GM19193 (cell line): ENCODE data around the gene CLDN8.

Source experiments
- POLR2A ChIP-seq: IDR thresholded peaks from 4 replicates; pipeline ENCODE4 v1.6.1; 2011; ENCODE audit not compliant: insufficient read depth, insufficient read length; ENCODE audit errors: extremely low read depth

Gene CLDN8

DNA sequence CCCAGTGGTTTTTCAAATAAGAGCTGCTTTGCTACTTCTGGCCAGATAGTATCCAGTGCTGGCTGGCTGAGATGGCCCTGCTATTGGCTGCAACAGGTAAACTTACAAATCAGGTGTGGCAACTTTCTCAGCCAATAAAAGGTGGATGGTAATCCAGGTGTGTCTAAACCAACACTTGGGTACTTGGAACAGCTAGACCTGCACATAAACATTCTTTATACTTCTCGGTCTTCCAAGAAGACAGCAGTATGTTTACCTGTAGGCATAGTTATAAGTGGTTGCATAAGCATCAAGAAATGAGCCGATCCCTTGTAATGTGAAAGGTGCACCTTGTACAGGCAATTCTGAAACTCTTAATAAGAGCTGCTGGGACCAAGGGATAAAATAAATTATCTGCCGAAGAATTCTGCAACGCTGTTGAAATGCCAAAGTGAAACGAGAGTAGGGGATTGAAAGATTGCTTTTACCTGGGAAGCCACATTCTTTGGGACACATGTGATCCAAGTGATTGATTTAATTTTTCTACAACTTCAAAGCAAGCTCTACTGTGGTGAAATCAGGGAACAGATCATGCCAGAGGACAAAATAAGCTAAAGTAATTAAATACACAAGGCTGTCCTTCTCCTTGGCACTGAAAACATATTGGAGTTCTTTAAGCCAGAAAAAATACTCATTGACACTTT is at the start of gene CLDN8:
TSS of gene CLDN8 (minus strand) at position 57 of the 683 bp plus-strand sequence. CDS start 172 bp downstream, outside the sequence.
- no peak for TF ChIP-seq POLR2A

- no peak for TF ChIP-seq POLR2A
These were observed 41.9 kb upstream of the CLDN8 start for GRCh38 chr21:30257773-30258172.

DNA sequence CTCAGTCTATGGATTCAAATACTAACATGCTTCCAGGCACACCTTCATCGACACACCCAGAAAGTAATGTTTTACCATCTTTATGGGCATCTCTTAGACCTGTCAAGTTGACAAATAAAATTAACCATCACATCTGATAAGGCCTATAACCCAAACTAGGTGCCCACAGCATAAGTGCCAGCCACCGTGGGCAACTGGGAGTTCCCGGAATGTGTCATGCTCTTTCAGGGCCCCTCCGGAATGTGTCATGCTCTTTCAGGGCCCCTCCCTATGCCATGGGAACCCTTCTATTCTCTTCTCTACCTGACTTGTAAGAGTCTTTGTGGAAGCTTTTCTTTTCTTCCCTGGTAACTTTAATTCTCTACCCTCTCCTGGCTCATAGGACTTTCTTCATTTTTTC is 40.2 kb upstream of the CLDN8 start:
- no peak for TF ChIP-seq POLR2A

GRCh38 chr21:30255679-30256078 is 39.8 kb upstream of the CLDN8 start:
- TF ChIP-seq POLR2A: no peak

GRCh38 chr21:30251781-30252180 is 35.9 kb upstream of the CLDN8 start:
- no peak for TF ChIP-seq POLR2A

DNA sequence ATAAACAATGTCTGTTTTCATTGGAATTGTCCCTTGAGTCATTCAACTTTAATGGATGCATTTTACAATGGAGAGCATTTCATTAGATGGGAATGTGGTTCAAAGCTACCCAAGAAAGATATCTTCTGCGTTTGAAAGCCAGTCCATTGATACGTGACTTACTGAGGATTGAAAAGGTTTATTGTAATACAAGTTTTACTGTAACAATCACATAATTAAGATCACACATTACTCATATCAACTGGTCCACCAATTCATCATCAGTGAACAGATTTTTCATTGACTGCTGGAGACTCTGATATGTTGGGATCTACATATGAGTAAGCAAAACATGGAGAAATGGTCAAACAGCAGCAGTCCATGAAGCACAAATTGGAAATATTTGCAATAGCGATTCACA is 34.0 kb upstream of the CLDN8 start:
- no peak for TF ChIP-seq POLR2A

DNA sequence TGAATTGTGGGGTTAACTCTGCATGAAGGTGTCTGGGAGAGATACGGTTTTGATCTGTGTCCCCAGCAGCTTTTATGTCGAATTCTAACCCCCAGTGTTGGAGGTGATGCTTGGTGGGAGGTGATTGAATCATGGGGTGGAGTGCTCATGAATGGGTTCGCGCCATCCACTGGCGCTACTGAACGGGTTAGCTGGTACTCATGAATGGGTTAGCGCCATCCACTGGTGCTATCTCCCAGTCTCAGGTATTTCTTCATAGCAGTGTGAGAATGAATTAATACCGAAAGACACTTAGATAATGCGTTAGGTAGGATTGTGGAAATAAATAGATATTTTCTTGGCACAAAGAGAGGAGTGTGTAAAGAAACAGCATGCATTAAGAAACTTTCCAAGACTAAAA is 32.9 kb upstream of the CLDN8 start:
- TF ChIP-seq POLR2A: no peak

GRCh38 chr21:30245061-30245460 is 29.2 kb upstream of the CLDN8 start:
- no peak for TF ChIP-seq POLR2A

- TF ChIP-seq POLR2A: no peak
These were observed 27.8 kb upstream of the CLDN8 start for GRCh38 chr21:30243691-30244090.

DNA sequence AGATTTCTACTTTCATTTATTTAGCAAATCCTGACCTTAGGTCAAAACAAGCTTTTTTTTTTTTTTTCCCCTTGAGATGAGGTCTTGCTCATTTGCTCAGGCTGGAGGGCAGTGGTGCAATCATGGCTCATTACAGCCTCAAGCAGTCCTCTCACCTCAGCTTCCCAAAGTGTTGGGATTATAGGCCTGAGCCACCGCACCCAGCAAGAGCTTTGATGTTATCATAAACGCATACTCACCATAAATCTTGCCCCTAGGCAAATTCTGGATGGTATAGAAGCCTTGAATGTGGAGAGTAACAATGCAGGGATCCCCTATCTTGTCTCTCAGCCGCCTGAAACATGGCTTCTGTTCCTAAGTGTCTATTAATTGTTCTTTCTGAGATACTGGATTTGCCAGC is 24.8 kb upstream of the CLDN8 start:
- no peak for TF ChIP-seq POLR2A

GRCh38 chr21:30238168-30238567 is 22.3 kb upstream of the CLDN8 start:
- TF ChIP-seq POLR2A: no peak

DNA sequence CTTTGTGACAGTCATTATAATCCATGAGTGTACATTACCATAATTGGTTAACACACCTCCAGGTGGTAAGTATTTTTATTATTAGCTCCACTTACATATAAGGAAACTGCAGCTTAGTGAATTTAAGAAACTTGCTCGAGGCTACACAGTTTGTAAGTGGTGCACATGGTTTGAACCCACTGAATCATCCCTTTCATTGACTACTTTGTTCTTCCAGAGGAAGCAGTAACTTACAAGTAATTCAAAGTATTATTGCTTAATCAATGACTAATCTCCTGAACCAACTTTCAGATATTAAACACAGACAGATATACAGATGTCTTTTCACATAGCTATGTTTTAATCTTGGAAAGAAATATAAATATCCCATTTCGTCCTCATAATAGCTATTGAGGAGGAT is 18.7 kb upstream of the CLDN8 start:
- no peak for TF ChIP-seq POLR2A

GRCh38 chr21:30234050-30234449 is 18.2 kb upstream of the CLDN8 start:
- no peak for TF ChIP-seq POLR2A

GRCh38 chr21:30233228-30234020 is 17.5 kb upstream of the CLDN8 start:
- TF ChIP-seq POLR2A: no peak

DNA sequence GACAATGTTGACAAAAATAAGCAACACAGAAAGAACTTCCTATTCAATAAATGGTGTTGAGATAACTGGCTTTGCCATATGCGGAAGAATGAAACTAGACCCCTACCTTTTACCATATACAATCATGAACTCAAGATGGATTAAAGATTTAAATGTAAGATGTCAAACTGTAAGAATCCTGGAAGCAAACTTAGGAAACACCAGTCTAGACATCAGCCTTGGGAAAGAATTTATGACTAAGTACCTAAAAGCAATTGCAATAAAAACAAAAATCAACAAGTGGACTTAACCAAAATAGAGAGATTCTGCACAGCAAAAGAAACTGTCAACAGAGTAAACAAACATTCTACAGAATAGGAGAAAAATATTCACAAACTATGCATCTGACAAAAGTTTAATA is 16.1 kb upstream of the CLDN8 start:
- no peak for TF ChIP-seq POLR2A

GRCh38 chr21:30227633-30228404 is 11.9 kb upstream of the CLDN8 start:
- TF ChIP-seq POLR2A: no peak

- TF ChIP-seq POLR2A: no peak
These were observed 11.2 kb upstream of the CLDN8 start for GRCh38 chr21:30227128-30227527.

GRCh38 chr21:30223596-30223995 is 7.7 kb upstream of the CLDN8 start:
- no peak for TF ChIP-seq POLR2A
